ENCODE data around the gene XRCC1. TPM values are rescaled to one million over a fixed set of nuclear protein-coding genes. Genes with fewer than 3 reads are reported as not detected.

The XRCC1 gene
- polyA plus RNA-seq, 1 donor from 2014 or later, result 18.6 TPM

DNA sequence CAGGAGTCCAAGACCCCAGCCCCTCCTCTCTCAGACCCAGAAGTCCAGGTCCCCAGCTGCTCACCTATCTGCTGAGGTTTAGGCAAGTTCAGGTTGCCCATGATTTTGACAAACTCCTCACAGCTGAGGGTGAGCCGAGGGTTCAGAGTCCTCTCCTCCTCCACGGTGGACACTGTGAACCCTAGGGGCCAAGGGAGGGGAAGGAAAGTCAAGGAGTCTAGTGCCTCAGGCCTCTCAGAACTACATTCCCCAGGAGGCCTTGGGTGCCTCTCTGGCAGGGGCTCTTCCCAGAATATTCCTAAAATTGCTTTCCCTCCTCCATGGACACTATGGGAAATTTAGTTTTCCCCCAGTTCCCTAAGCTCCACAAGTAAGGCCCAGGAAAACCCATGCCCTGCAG lies 67.4 kb downstream of the XRCC1 start:
- Histone ChIP-seq H2AFZ (ENCODE audit: low read depth, low read length) (no peak overlapping the region), H3K79me2 (replicated peaks; ENCODE audit: insufficient read depth, low read length) (no peaks in the 10 kb centered on the region), H3K4me2 (ENCODE audit: low read length) (no peak overlapping the region), H3K27me3 (ENCODE audit: insufficient read depth, low read depth, low read length) (peaks cover 5% of the 10 kb centered on the region), H3K4me3 (ENCODE audit: low read length) (no peak overlapping the region), H3K9me3 (ENCODE audit: low read length) (no peaks in the 10 kb centered on the region), H3K27ac (ENCODE audit: low read length) (no peak overlapping the region), H3K36me3 (ENCODE audit: insufficient read depth, low read length) (no peaks in the 10 kb centered on the region), H3F3A (ENCODE audit: insufficient read depth, low read length, poor library complexity, severe bottlenecking) (no peaks in the 10 kb centered on the region), H4K20me1 (ENCODE audit: insufficient read depth) (no peaks in the 10 kb centered on the region), H3K9ac (ENCODE audit: low read length) (no peak overlapping the region), H3K9me2 (ENCODE audit: insufficient read depth, low read length) (no peaks in the 10 kb centered on the region)
- TF ChIP-seq TAF1 (IDR thresholded peaks at IDR 0.05; ENCODE audit: low read depth) (no peak), EZH2 (IDR thresholded peaks at IDR 0.05; ENCODE audit: borderline replicate concordance, insufficient read depth, low read length, poor library complexity, severe bottlenecking) (no peak), EP300 (conservative IDR thresholded peaks at IDR 0.05; ENCODE audit: poor library complexity, severe bottlenecking) (no peak), POLR2AphosphoS5 (IDR thresholded peaks at IDR 0.05) (no peak), SMC3 (conservative IDR thresholded peaks at IDR 0.05; ENCODE audit: poor library complexity) (no peak), MXI1 (conservative IDR thresholded peaks at IDR 0.05; ENCODE audit: poor library complexity, severe bottlenecking) (no peak), RAD21 (conservative IDR thresholded peaks at IDR 0.05) (no peak)
- TF ChIP-seq, protein P1, sequence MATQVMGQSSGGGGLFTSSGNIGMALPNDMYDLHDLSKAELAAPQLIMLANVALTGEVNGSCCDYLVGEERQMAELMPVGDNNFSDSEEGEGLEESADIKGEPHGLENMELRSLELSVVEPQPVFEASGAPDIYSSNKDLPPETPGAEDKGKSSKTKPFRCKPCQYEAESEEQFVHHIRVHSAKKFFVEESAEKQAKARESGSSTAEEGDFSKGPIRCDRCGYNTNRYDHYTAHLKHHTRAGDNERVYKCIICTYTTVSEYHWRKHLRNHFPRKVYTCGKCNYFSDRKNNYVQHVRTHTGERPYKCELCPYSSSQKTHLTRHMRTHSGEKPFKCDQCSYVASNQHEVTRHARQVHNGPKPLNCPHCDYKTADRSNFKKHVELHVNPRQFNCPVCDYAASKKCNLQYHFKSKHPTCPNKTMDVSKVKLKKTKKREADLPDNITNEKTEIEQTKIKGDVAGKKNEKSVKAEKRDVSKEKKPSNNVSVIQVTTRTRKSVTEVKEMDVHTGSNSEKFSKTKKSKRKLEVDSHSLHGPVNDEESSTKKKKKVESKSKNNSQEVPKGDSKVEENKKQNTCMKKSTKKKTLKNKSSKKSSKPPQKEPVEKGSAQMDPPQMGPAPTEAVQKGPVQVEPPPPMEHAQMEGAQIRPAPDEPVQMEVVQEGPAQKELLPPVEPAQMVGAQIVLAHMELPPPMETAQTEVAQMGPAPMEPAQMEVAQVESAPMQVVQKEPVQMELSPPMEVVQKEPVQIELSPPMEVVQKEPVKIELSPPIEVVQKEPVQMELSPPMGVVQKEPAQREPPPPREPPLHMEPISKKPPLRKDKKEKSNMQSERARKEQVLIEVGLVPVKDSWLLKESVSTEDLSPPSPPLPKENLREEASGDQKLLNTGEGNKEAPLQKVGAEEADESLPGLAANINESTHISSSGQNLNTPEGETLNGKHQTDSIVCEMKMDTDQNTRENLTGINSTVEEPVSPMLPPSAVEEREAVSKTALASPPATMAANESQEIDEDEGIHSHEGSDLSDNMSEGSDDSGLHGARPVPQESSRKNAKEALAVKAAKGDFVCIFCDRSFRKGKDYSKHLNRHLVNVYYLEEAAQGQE (IDR thresholded peaks at IDR 0.05; ENCODE audit: borderline replicate concordance), result no peak
- TF ChIP-seq, protein P2, sequence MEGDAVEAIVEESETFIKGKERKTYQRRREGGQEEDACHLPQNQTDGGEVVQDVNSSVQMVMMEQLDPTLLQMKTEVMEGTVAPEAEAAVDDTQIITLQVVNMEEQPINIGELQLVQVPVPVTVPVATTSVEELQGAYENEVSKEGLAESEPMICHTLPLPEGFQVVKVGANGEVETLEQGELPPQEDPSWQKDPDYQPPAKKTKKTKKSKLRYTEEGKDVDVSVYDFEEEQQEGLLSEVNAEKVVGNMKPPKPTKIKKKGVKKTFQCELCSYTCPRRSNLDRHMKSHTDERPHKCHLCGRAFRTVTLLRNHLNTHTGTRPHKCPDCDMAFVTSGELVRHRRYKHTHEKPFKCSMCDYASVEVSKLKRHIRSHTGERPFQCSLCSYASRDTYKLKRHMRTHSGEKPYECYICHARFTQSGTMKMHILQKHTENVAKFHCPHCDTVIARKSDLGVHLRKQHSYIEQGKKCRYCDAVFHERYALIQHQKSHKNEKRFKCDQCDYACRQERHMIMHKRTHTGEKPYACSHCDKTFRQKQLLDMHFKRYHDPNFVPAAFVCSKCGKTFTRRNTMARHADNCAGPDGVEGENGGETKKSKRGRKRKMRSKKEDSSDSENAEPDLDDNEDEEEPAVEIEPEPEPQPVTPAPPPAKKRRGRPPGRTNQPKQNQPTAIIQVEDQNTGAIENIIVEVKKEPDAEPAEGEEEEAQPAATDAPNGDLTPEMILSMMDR (IDR thresholded peaks at IDR 0.05; ENCODE audit: poor library complexity, severe bottlenecking), result no peak

DNA sequence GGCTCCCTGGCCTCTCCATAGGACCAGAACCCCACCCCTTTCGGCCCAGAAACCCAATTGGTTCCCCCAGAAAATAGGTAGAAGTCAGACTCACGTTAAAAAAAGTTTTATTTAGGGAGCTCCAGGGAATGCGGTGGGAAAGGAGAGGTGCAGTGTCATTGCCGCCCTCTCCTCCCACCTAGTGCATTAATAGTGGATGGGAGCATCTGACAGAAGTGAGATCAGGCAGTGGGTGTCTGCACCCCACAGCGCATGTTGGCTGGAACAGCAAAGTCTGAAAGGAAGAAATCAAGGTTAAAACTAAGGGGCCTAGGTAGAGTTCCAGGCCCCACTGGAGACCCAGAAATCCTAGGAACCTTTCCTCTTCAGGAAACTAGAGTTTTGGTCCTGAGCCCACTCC lies 68.7 kb downstream of the XRCC1 start:
- Histone ChIP-seq H4K20me1 (ENCODE audit: insufficient read depth) (no peaks in the 10 kb centered on the region), H3K27me3 (ENCODE audit: insufficient read depth, low read depth, low read length) (peaks cover 5% of the 10 kb centered on the region), H2AFZ (ENCODE audit: low read depth, low read length) (no peak overlapping the region), H3K79me2 (replicated peaks; ENCODE audit: insufficient read depth, low read length) (no peaks in the 10 kb centered on the region), H3F3A (ENCODE audit: insufficient read depth, low read length, poor library complexity, severe bottlenecking) (no peaks in the 10 kb centered on the region), H3K4me2 (ENCODE audit: low read length) (no peak overlapping the region), H3K36me3 (ENCODE audit: insufficient read depth, low read length) (no peaks in the 10 kb centered on the region), H3K27ac (ENCODE audit: low read length) (no peak overlapping the region), H3K9ac (ENCODE audit: low read length) (no peak overlapping the region), H3K9me3 (ENCODE audit: low read length) (no peaks in the 10 kb centered on the region), H3K4me3 (ENCODE audit: low read length) (no peak overlapping the region), H3K9me2 (ENCODE audit: insufficient read depth, low read length) (no peaks in the 10 kb centered on the region)
- TF ChIP-seq, protein P2 (IDR thresholded peaks at IDR 0.05; ENCODE audit: poor library complexity, severe bottlenecking), result no peak
- TF ChIP-seq MXI1 (conservative IDR thresholded peaks at IDR 0.05; ENCODE audit: poor library complexity, severe bottlenecking), result no peak
- no peak for TF ChIP-seq EZH2 (IDR thresholded peaks at IDR 0.05; ENCODE audit: borderline replicate concordance, insufficient read depth, low read length, poor library complexity, severe bottlenecking)
- no peak for TF ChIP-seq EP300 (conservative IDR thresholded peaks at IDR 0.05; ENCODE audit: poor library complexity, severe bottlenecking)
- no peak for TF ChIP-seq RAD21 (conservative IDR thresholded peaks at IDR 0.05)
- no peak for TF ChIP-seq POLR2AphosphoS5 (IDR thresholded peaks at IDR 0.05)

Measured in neural cell (in vitro differentiated cells).